NCI-H2029 treated with DMSO at 0.1 percent for 48 hours (cell line): ENCODE measurements around the gene ERG.

ENCODE experiments used
- DNase-seq: peaks from one replicate; lab custom pipeline; 2025; lab: John Stamatoyannopoulos, UW

ERG gene

GRCh38 chr21:38498057-38498833 is at the start of gene ERG:
Gene ERG, minus strand, starts transcription at chr21:38498477. Its CDS starts 97 bp downstream, at chr21:38498380.
- no peak for DNase-seq

GRCh38 chr21:38544661-38545060 is 46.4 kb upstream of the ERG start:
- no peak for DNase-seq

- DNase-seq, result no peak
Measured at GRCh38 chr21:38542263-38542662, 44.0 kb upstream of the ERG start.

- DNase-seq, result no peak
Measured at GRCh38 chr21:38538353-38538752, 40.1 kb upstream of the ERG start.

GRCh38 chr21:38534591-38534990 is 36.3 kb upstream of the ERG start:
- DNase-seq, result no peak

- peak; percentile 59 for DNase-seq
Measured at GRCh38 chr21:38533887-38534286, 35.6 kb upstream of the ERG start.

- DNase-seq, result no peak
Measured at GRCh38 chr21:38531591-38531990, 33.3 kb upstream of the ERG start.

GRCh38 chr21:38531039-38531541 is 32.8 kb upstream of the ERG start:
- DNase-seq, result no peak

GRCh38 chr21:38527737-38528136 is 29.5 kb upstream of the ERG start:
- DNase-seq, result no peak

- no peak for DNase-seq
Measured at GRCh38 chr21:38525454-38525853, 27.2 kb upstream of the ERG start.

- DNase-seq, result no peak
Measured at GRCh38 chr21:38524168-38525153, 26.2 kb upstream of the ERG start.

GRCh38 chr21:38520511-38520910 is 22.2 kb upstream of the ERG start:
- DNase-seq, result no peak

GRCh38 chr21:38511662-38512243 is 13.5 kb upstream of the ERG start:
- no peak for DNase-seq

GRCh38 chr21:38511198-38511597 is 12.9 kb upstream of the ERG start:
- no peak for DNase-seq

GRCh38 chr21:38507374-38507942 is 9.2 kb upstream of the ERG start:
- no peak for DNase-seq

GRCh38 chr21:38506661-38507281 is 8.5 kb upstream of the ERG start:
- DNase-seq, result no peak

GRCh38 chr21:38505654-38506523 is 7.6 kb upstream of the ERG start:
- DNase-seq, result peak; percentile 56

- no peak for DNase-seq
Measured at GRCh38 chr21:38504066-38504465, 5.8 kb upstream of the ERG start.

GRCh38 chr21:38503583-38503982 is 5.3 kb upstream of the ERG start:
- DNase-seq, result no peak

- DNase-seq, result no peak
Measured at GRCh38 chr21:38500073-38500472, 1.8 kb upstream of the ERG start.

GRCh38 chr21:38499296-38499695 is 1.0 kb upstream of the ERG start:
- no peak for DNase-seq
